ENCODE results near the gene FBXL5.

GRCh38 chr4:15683143-15683495 is 28.0 kb upstream of the FBXL5 start:
- TF ChIP-seq, protein P1, sequence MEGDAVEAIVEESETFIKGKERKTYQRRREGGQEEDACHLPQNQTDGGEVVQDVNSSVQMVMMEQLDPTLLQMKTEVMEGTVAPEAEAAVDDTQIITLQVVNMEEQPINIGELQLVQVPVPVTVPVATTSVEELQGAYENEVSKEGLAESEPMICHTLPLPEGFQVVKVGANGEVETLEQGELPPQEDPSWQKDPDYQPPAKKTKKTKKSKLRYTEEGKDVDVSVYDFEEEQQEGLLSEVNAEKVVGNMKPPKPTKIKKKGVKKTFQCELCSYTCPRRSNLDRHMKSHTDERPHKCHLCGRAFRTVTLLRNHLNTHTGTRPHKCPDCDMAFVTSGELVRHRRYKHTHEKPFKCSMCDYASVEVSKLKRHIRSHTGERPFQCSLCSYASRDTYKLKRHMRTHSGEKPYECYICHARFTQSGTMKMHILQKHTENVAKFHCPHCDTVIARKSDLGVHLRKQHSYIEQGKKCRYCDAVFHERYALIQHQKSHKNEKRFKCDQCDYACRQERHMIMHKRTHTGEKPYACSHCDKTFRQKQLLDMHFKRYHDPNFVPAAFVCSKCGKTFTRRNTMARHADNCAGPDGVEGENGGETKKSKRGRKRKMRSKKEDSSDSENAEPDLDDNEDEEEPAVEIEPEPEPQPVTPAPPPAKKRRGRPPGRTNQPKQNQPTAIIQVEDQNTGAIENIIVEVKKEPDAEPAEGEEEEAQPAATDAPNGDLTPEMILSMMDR (conservative IDR thresholded peaks at IDR 0.05; ENCODE audit: low read depth, low read length), result no peak
- TF ChIP-seq EZH2 (IDR thresholded peaks at IDR 0.05; ENCODE audit: borderline replicate concordance, low read depth, low read length, poor library complexity, severe bottlenecking), result no peak
